GM11168 (cell line): ENCODE results near the gene APEH.

Experiments
- in situ Hi-C: fragments of 300-500 bp; cut with MboI; formaldehyde crosslinking; loops from one replicate; pipeline ENCODE4 v1.12.0; 2022; ENCODE audit warnings: low sequenced_read_pairs; ENCODE audit not compliant: unreplicated experiment

The APEH gene

DNA sequence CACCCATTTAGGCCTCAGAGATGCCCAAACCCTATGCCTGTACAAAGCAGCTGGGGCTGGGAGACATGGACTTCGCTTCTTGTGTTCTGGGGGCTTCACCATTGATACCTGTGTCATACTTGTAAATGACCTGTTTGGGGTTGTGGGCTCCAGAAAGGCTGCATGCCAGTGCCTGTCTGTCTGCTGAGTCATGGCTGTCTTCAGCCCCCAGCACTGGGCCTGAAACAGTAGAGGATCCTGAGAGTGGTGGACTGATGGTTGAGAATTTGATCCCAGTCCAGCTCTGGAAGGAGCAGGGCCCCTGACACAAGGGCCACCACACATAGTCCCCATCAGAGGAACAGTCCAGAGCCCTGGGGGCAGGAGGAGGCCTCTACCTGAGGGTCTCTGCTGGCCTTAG lies 24.6 kb upstream of the APEH start:
- in situ Hi-C loops, result loop anchor here (10.0 kb wide), 1 partner anchor 115 kb away; no protein-coding TSS in a partner anchor

DNA sequence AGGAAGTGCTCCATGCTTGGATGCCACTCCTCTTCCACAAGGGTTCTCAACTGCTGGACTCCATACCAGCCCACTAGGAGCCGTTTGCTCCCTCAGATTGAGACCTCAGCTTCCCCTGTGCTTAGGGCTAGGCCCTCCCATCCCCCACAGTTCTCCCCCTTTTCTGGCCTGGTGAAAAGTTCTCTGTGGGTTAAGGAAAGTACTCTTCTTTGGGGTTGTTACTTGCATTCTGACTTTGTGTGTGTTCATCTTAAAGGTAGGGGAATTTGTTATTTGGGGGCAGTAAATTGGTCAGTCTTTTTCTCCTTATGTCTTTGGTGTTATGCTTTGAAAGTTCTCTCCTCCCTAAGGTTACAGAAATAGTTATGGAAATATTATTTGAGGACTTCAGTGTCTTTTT lies 24.0 kb upstream of the APEH start:
- in situ Hi-C loops, result no loop called here

DNA sequence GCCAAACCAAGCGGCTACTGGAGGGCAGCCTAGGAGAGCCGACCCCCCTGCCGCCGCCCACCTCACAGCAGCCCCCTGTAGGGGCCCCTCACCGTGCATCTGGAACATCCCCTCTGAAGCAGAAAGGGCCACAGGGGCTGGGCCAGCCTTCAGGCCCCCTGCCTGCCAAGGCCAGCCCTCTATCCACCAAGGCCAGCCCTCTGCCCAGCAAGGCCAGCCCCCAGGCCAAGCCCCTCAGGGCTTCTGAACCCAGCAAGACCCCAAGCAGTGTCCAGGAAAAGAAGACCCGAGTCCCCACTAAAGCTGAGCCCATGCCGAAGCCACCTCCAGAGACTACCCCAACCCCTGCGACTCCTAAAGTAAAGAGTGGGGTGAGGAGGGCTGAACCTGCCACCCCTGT lies 23.5 kb upstream of the APEH start:
- in situ Hi-C loops, result no loop called here

GRCh38 chr3:49652218-49652902 lies 21.8 kb upstream of the APEH start:
- in situ Hi-C loops, result no loop called here

- in situ Hi-C loops, result no loop called here
These were observed 21.2 kb upstream of the APEH start for GRCh38 chr3:49652903-49653415.

- in situ Hi-C loops, result no loop called here
These were observed 20.5 kb upstream of the APEH start for GRCh38 chr3:49653621-49654020.

DNA sequence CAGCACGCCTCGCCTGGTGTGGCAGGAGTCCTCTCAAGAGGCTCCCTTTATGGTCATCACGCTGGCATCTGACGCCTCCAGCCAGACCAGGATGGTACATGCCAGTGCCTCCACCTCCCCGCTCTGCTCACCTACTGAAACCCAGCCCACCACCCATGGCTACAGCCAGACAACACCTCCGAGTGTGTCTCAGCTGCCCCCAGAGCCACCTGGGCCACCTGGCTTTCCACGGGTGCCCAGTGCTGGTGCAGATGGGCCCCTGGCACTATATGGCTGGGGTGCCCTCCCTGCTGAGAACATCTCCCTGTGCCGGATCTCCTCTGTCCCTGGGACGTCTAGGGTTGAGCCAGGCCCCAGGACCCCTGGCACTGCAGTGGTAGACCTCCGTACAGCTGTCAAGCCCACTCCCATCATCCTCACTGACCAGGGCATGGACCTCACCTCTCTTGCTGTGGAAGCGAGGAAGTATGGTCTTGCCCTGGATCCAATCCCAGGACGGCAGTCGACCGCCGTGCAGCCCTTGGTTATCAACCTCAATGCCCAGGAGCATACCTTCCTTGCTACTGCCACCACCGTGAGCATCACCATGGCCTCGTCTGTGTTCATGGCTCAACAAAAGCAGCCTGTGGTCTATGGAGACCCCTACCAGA lies 19.9 kb upstream of the APEH start:
- in situ Hi-C loops, result no loop called here

DNA sequence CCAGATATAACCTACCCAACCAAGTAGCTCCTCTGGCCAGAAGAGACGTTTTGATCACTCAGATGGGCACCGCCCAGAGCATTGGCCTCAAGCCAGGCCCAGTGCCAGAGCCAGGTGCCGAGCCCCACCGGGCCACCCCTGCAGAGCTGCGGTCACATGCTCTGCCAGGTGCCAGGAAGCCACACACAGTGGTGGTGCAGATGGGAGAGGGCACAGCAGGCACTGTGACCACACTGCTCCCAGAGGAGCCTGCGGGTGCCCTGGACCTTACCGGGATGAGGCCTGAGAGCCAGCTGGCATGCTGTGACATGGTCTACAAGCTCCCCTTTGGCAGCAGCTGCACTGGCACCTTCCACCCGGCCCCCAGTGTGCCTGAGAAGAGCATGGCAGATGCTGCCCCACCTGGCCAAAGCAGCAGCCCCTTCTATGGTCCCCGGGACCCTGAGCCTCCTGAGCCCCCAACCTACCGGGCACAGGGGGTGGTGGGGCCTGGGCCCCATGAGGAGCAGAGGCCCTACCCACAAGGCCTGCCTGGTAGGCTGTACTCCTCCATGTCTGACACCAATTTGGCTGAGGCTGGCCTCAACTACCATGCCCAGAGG lies 19.1 kb upstream of the APEH start:
- in situ Hi-C loops, result no loop called here

- in situ Hi-C loops, result no loop called here
These were observed 18.3 kb upstream of the APEH start for GRCh38 chr3:49655731-49656285.

- in situ Hi-C loops, result no loop called here
These were observed 17.5 kb upstream of the APEH start for GRCh38 chr3:49656541-49657112.

- in situ Hi-C loops, result no loop called here
These were observed 16.8 kb upstream of the APEH start for GRCh38 chr3:49657208-49657915.

- in situ Hi-C loops, result no loop called here
These were observed 15.4 kb upstream of the APEH start for GRCh38 chr3:49658711-49659110.

GRCh38 chr3:49659756-49660155 lies 14.4 kb upstream of the APEH start:
- in situ Hi-C loops, result no loop called here

DNA sequence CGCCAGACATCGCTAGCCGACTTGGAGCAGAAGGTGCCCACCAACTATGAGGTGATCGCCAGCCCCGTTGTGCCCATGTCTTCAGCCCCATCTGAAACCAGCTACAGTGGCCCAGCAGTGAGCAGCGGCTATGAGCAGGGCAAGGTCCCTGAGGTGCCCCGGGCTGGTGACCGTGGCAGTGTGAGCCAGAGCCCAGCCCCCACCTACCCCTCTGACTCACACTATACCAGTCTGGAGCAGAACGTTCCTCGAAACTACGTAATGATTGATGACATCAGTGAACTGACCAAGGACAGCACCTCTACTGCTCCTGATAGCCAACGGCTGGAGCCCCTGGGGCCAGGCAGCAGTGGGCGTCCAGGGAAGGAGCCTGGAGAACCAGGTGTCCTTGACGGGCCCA lies 12.9 kb upstream of the APEH start:
- in situ Hi-C loops, result no loop called here

DNA sequence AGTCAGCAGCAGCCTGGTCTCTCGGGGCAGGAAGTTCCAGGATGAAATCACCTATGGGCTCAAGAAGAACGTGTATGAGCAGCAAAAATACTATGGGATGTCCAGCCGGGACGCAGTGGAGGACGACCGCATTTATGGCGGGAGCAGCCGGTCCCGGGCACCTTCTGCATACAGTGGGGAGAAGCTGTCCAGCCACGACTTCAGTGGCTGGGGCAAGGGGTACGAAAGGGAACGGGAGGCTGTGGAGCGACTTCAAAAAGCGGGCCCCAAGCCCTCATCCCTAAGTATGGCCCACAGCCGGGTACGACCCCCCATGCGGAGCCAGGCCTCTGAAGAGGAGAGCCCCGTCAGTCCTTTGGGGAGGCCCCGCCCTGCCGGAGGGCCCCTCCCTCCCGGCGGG lies 12.1 kb upstream of the APEH start:
- in situ Hi-C loops, result no loop called here

GRCh38 chr3:49662720-49663413 lies 11.3 kb upstream of the APEH start:
- in situ Hi-C loops, result no loop called here

GRCh38 chr3:49663831-49664230 lies 10.3 kb upstream of the APEH start:
- in situ Hi-C loops, result no loop called here

DNA sequence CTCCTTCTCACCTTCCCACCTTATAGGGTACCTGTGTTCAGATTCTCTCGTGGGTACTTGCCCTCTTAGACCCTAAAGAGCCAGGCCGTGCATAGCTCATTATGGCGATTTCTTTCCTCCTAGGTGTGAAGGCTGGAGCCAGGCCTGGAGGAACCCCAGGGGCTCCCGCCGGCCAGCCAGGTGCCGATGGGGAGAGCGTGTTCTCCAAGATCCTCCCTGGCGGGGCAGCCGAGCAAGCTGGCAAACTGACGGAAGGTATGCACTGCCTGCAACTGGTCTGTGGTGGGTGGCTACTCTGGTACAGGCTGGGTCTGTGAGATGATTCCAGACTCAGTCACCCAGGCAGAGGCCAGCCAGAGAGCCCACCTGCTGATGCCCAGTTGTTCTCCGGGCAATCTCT lies 9.9 kb upstream of the APEH start:
- in situ Hi-C loops, result no loop called here

GRCh38 chr3:49665822-49666519 lies 8.2 kb upstream of the APEH start:
- in situ Hi-C loops, result no loop called here
